Heart left ventricle (tissue), 16 donors: ENCODE results near the gene GDAP1L1. TPM values are rescaled to one million over a fixed set of nuclear protein-coding genes. Genes with fewer than 3 reads are reported as not detected.
"Not testable (repeated sequence)": the region's sequence is repeated elsewhere in the genome, so short reads cannot be mapped to it uniquely, and the experiment has no call there.

ENCODE experiments used
- ATAC-seq, 4 donors: fragments of 200-7000 bp; cut with Tn5 transposase; one replicate each; pipeline ENCODE4 v1.9.1; 2020 to 2022; ENCODE audit warnings: moderate library complexity in 4 of 4, mild to moderate bottlenecking in 3 of 4, moderate number of reproducible peaks in 1 of 4
- DNase-seq, 5 donors: peaks; one replicate each; pipeline ENCODE4 v3.0.0-alpha.2; 2020
- H3K27ac ChIP-seq, 12 donors: fragments of 200-600 bp; sonication (generic) in 4 of 12; one replicate each; pipeline versions ENCODE4 v1.5.0 to v1.8.0; 2016 to 2022; ENCODE audit warnings: mild to moderate bottlenecking in 2 of 12
- H3K27me3 ChIP-seq, 9 donors: fragments of 200-600 bp; sonication (generic) in 2 of 9; one replicate each; pipeline versions ENCODE4 v1.5.1 to v1.8.0; 2016 to 2022; ENCODE audit warnings: mild to moderate bottlenecking in 3 of 9
- H3K36me3 ChIP-seq, 9 donors: fragments of 200-600 bp; sonication (generic) in 2 of 9; one replicate each; pipeline versions ENCODE4 v1.5.0 to v1.8.0; 2018 to 2022; ENCODE audit warnings: mild to moderate bottlenecking in 2 of 9
- H3K4me1 ChIP-seq, 12 donors: fragments of 200-600 bp; sonication (generic) in 4 of 12; one replicate each; pipeline versions ENCODE4 v1.5.0 to v1.8.0; 2016 to 2022; ENCODE audit warnings: mild to moderate bottlenecking in 3 of 12
- H3K4me3 ChIP-seq, 12 donors: fragments of 200-600 bp; sonication (generic) in 4 of 12; one replicate each; pipeline versions ENCODE4 v1.5.0 to v1.8.0; 2017 to 2022; ENCODE audit warnings: mild to moderate bottlenecking in 9 of 12, moderate library complexity in 4 of 12
- H3K9me3 ChIP-seq, 12 donors: fragments of 200-600 bp; sonication (generic) in 4 of 12; one replicate each; pipeline versions ENCODE4 v1.5.0 to v1.8.0; 2016 to 2022; ENCODE audit warnings: mild to moderate bottlenecking in 1 of 12
- CTCF ChIP-seq, 12 donors: fragments of 200-600 bp; sonication (generic) in 4 of 12; IDR thresholded peaks; one replicate each; pipeline versions ENCODE4 v1.5.0 to v1.8.0; 2018 to 2022; ENCODE audit warnings: antibody characterized with exemption in 12 of 12, mild to moderate bottlenecking in 5 of 12
- POLR2A ChIP-seq, 2 donors: fragments of 450-650 bp; IDR thresholded peaks; one replicate each; pipeline ENCODE4 v1.6.1; 2017; ENCODE audit warnings: antibody characterized with exemption in 2 of 2, mild to moderate bottlenecking in 2 of 2, moderate library complexity in 2 of 2
- WGBS, 4 donors: extraction: QIAGEN DNeasy Blood & Tissue Kit in 2 of 4; methylation state at CpG; one replicate each; pipeline versions ENCODE4 v1.1.5 to v1.1.7; 2013 to 2018; 5-methylcytosine and 5-hydroxymethylcytosine counted together
- intact Hi-C, 10 donors: fragments of 100-400 bp; cut with DNase I; formaldehyde crosslinking; loops; one replicate each; pipeline versions ENCODE4 v1.11.1 to v1.14.2; 2022
- polyA plus RNA-seq, 2 donors: library from polyadenylated mRNA; stranded (reverse); fragments of 200-250 nt; gene quantifications; one replicate each; pipeline ENCODE4 v1.2.3, GENCODE V29; 2013
- total RNA-seq, 9 donors: library from RNA; depleted of rRNA in 2 of 9; stranded (reverse); fragments of >200 nt in 2 of 9; fragmentation: NEBNext Ultra II Directional in 3 of 9; extraction: Animal tissue kit (Norgen Biotek cat#: 25700) in 3 of 9; gene quantifications; one replicate each; pipeline versions ENCODE4 v1.1.0 to v1.2.4, GENCODE V29; 2016 to 2023
- donor health status: ischemic (EF 13 %, LVEDD 7.1; RV severe dilation, severe dysfunction).
- donor health status: healthy with polysubstance abuse.
- donor health status: DM: no; HTN: yes; CAD: no.
- donor health status: DM: no; HTN: no; CAD: no.
- donor health status: ischemic (EF 25% LVEDD 6.9; RV normal size, moderate dysfunction).
- donor health status: ischemic (EF 25% LVEDD 5.7; RV mildly dilated, moderate dysfunction).
- donor health status: healthy.
- donor health status: DM: yes; HTN: yes; CAD: no.
- donor health status: ischemic (EF 35%, LVEDD 5.7; RV mildly dilated, moderate dysfunction).
- donor health status: nonischemic (EF 11% LVEDD 7.7; RV severe dilation, severe dysfunction).
- donor health status: DM: yes; HTN: yes; CAD: no.
- donor health status: PGD.
- donor health status: ischemic (EF 29% LVEDD 5.4; RV normal size, mild dysfunction).
- donor health status: nonischemic (EF 23%, LVEDD 6.1; RV moderate dilation, normal function).

GDAP1L1 gene
- total and polyA plus RNA-seq, 11 donors, result 0.12 to 0.67 (median 0.35) TPM; not detected in 2

DNA sequence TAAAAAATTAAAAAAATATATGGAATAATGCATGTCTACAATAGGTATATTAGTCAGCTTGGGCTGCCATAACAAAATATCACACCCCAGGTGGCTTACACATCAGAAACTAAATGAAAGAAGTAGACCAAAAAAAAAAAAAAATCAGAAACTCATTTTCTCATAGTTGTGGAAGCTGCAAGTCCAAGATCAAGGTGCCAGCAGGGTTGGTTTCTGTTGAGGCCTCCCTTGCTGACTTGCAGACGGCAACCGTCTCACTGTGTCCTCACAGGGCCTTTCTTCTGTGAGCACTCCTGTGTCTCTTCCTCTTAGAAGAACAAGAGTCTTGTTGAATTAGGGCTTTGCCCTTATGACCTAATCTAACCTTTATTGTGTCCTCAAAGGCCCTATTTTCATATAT is 11.4 kb upstream of the GDAP1L1 start:
- ATAC-seq, result no peak
- Histone ChIP-seq H3K36me3 (no peaks in the 10 kb centered on the region), H3K4me3 (no peak overlapping the region), H3K27me3 (no peaks in the 10 kb centered on the region), H3K27ac (no peak overlapping the region), H3K9me3 (peaks cover 0 to 8% (median 0%) of the 10 kb centered on the region in 12 donors), H3K4me1 (no peaks in the 10 kb centered on the region)
- DNase-seq, result no peak
- 93 to 99% (median 94%) methylated on average over 2 of the region's 2 CpGs for WGBS, 4 donors
- TF ChIP-seq CTCF (IDR thresholded peaks at IDR 0.05), result no peak
- TF ChIP-seq POLR2A (IDR thresholded peaks at IDR 0.05), result no peak
- intact Hi-C loops, result no loop called here

DNA sequence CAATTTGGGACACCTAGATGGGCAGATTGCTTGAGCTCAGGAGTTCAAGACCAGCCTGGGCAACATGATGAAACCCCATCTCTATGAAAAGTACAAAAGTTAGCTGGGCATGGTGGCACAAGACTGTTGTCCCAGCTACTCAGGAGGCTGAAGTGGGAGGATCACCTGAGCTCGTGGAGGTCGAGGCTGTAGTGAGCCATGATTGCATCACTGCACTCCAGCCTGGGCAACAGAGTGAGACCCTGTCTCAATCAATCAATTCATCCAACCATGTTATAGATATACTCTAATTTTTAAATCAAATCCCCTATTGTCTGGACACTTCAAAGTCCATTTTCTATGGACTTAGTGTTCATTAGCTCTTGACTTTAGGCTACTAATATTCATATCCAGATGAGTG is 10.3 kb upstream of the GDAP1L1 start:
- H3K36me3 ChIP-seq, H3K4me3 ChIP-seq, intact Hi-C loops, H3K4me1 ChIP-seq, DNase-seq, H3K27me3 ChIP-seq, H3K9me3 ChIP-seq, ATAC-seq, H3K27ac ChIP-seq: not testable (repeated sequence)
- WGBS, 4 donors, result 75 to 91% (median 84%) methylated on average over 2 of the region's 2 CpGs

DNA sequence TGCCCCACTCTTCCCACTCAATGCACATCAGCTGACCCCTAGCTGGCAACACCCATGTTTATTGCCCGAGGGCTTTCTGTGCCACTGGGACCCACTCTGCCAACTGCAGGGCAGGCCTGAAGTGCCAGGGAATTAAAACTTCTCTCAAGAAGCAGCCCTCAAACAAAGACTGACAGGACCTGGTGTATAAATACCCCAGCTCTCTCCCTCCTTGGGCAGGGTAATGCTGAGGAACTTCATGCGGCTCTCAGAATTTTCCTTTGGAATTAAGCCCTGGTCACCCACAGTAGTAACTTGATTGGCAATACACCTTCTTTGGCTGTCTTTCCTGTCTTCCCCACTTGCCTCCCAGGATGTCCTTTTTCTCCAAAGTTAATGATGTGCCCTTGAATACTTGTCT is 5.3 kb upstream of the GDAP1L1 start:
- TF ChIP-seq CTCF (IDR thresholded peaks at IDR 0.05) (no peak), POLR2A (IDR thresholded peaks at IDR 0.05) (no peak)
- intact Hi-C loops, result no loop called here
- Histone ChIP-seq H3K4me1 (peaks cover 0 to 4% (median under 1%) of the 10 kb centered on the region in 12 donors), H3K9me3 (peaks cover 0 to 8% (median 0%) of the 10 kb centered on the region in 12 donors), H3K27ac (no peak overlapping the region), H3K36me3 (no peaks in the 10 kb centered on the region), H3K4me3 (no peak overlapping the region), H3K27me3 (peaks cover 0 to 3% (median 0%) of the 10 kb centered on the region in 9 donors)
- DNase-seq (no peak), ATAC-seq (no peak)
- 93 to 100% (median 96%) methylated on average over 2 of the region's 2 CpGs for WGBS, 4 donors

DNA sequence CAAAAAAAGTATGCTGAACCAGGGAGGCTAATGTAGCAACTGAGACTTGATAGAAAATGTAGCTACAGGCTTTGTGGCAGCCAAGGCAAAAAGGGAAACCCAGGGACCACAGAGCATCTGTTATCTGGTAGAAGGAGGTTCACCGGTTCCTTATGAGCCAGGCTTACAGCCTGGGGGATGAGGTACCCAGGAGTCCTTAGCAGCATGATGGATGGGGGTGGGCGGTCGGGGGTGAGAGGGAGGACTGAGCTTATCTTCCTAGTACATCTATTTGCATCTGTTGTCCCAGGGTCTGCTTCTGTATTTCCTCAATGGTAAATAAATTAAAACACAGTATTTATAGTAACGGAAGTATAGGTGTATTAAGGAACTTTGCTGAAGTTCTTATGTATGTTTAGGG is 1.1 kb upstream of the GDAP1L1 start:
- peaks cover 0 to 16% (median 9%) of the 10 kb centered on the region in 12 donors for H3K4me1 ChIP-seq

More for the DNA sequence above, 1.1 kb upstream of the GDAP1L1 start:
- no peak for DNase-seq
- Histone ChIP-seq H3K27ac (no peak overlapping the region), H3K9me3 (no peaks in the 10 kb centered on the region), H3K4me3 (no peak overlapping the region), H3K36me3 (no peaks in the 10 kb centered on the region), H3K27me3 (peaks cover 0 to 21% (median 0%) of the 10 kb centered on the region in 9 donors)
- TF ChIP-seq POLR2A (IDR thresholded peaks at IDR 0.05), result no peak
- no peak for TF ChIP-seq CTCF (IDR thresholded peaks at IDR 0.05)
- intact Hi-C loops, result loop anchor here in 1 of 10 donors (5.0 kb wide), 1 partner anchor 36 kb away; no protein-coding TSS in a partner anchor
- WGBS, 4 donors, result 63 to 78% (median 68%) methylated on average over 4 of the region's 4 CpGs
- ATAC-seq, result no peak
